Stomach (tissue), 9 donors: ENCODE results near the gene CASP8AP2. TPM values are rescaled to one million over a fixed set of nuclear protein-coding genes. Genes with fewer than 3 reads are reported as not detected.

Experiments used
- DNase-seq, 2 donors: peaks; one replicate each; pipeline versions ENCODE4 v3.0.0 to v3.0.0-alpha.2; 2013 to 2019
- H3K27ac ChIP-seq, 5 donors: fragments of 200-600 bp in 4 of 5; sonication (generic) in 4 of 5; one replicate each; pipeline ENCODE4 v1.5.1; 2013 to 2019; ENCODE audit warnings: mild to moderate bottlenecking in 1 of 5, moderate library complexity in 1 of 5
- H3K27me3 ChIP-seq, 3 donors: fragments of 200-600 bp; sonication (generic); one replicate each; pipeline ENCODE4 v1.5.1; 2017 to 2019; ENCODE audit warnings: mixed run types in 1 of 3
- H3K36me3 ChIP-seq, 4 donors: fragments of 200-600 bp; sonication (generic); 1 replicate in 3 of 4; 2 replicates in 1 of 4; pipeline ENCODE4 v1.5.1; 2016 to 2019
- H3K4me1 ChIP-seq, 4 donors: fragments of 200-600 bp; sonication (generic); one replicate each; pipeline ENCODE4 v1.5.1; 2016 to 2019
- H3K4me3 ChIP-seq, 4 donors: fragments of 200-600 bp; sonication (generic) in 3 of 4; one replicate each; pipeline ENCODE4 v1.5.1; 2016 to 2019; ENCODE audit warnings: mild to moderate bottlenecking in 1 of 4
- H3K9me3 ChIP-seq, 4 donors: fragments of 200-600 bp; sonication (generic); one replicate each; pipeline ENCODE4 v1.5.1; 2016 to 2019
- CTCF ChIP-seq, 7 experiments: fragments of 450-650 bp in 4 of 7; fragments of 200-600 bp in 3 of 7; sonication (generic) in 3 of 7; IDR thresholded peaks; one replicate each; pipeline ENCODE4 v1.5.1; 2016 to 2019; ENCODE audit warnings: antibody characterized with exemption in 7 of 7, control low read depth in 2 of 7, mild to moderate bottlenecking in 1 of 7
- EP300 ChIP-seq: sonication (generic); formaldehyde crosslinking; IDR thresholded peaks from one replicate; pipeline ENCODE4 v1.6.1; 2017; ENCODE audit warnings: antibody characterized with exemption
- POLR2A ChIP-seq, 4 donors: fragments of 450-650 bp; IDR thresholded peaks; one replicate each; pipeline ENCODE4 v1.6.1; 2016; ENCODE audit warnings: antibody characterized with exemption in 4 of 4, control low read depth in 2 of 4, mild to moderate bottlenecking in 1 of 4, moderate library complexity in 1 of 4
- POLR2AphosphoS5 ChIP-seq, 3 donors: sonication (generic); formaldehyde crosslinking; IDR thresholded peaks; one replicate each; pipeline ENCODE4 v1.6.1; 2016; ENCODE audit warnings: antibody characterized with exemption in 3 of 3
- WGBS, 5 donors: extraction: QIAGEN DNeasy Blood & Tissue Kit in 3 of 5; methylation state at CpG; one replicate each; pipeline versions ENCODE4 v1.1.5 to v1.1.7; 2013 to 2018; 5-methylcytosine and 5-hydroxymethylcytosine counted together
- intact Hi-C: fragments of 100-400 bp; cut with DNase I; formaldehyde crosslinking; loops from one replicate; pipeline ENCODE4 v1.15.1; 2023; ENCODE audit warnings: low total_unique reads
- polyA plus RNA-seq, 3 donors: library from polyadenylated mRNA; stranded (reverse); fragments of 200-250 nt; gene quantifications; one replicate each; pipeline ENCODE4 v1.2.3, GENCODE V29; 2013
- total RNA-seq, 5 donors: library from RNA; depleted of rRNA; stranded (reverse); fragments of >200 nt; gene quantifications; one replicate each; pipeline versions ENCODE4 v1.1.0 to v1.2.3, GENCODE V29; 2014 to 2016
- donor health status: healthy with polysubstance abuse.
- donor health status: Bipolar disorder and iron deficiency.
- donor health status: healthy.

CASP8AP2 gene
- total and polyA plus RNA-seq, 8 donors = 3.1 to 35.3 (median 9.4) TPM

GRCh38 chr6:89790403-89790802 lies 39.3 kb upstream of the CASP8AP2 start:
- Histone ChIP-seq H3K27me3 (no peaks in the 10 kb centered on the region), H3K27ac (no peak overlapping the region), H3K4me3 (no peak overlapping the region), H3K9me3 (no peaks in the 10 kb centered on the region), H3K4me1 (peaks cover 0 to 7% (median 0%) of the 10 kb centered on the region in 4 donors), H3K36me3 (peaks cover 27 to 99% (median 98%) of the 10 kb centered on the region in 4 donors)
- TF ChIP-seq CTCF (IDR thresholded peaks at IDR 0.05) (no peak), POLR2AphosphoS5 (IDR thresholded peaks at IDR 0.05) (no peak), POLR2A (IDR thresholded peaks at IDR 0.05) (no peak), EP300 (no peak)
- intact Hi-C loops = no loop called here
- DNase-seq = no peak
- 96 to 100% (median 98%) methylated on average over 2 of the region's 2 CpGs for WGBS, 5 donors

- TF ChIP-seq CTCF (IDR thresholded peaks at IDR 0.05) (peak in 1 of 7 experiments; percentile 28), POLR2A (IDR thresholded peaks at IDR 0.05) (no peak)
- peak in 1 of 2 donors; percentile 59 for DNase-seq
- 46 to 87% (median 48%) methylated on average over 2 of the region's 2 CpGs for WGBS, 5 donors
Observed at GRCh38 chr6:89792881-89793280, 36.8 kb upstream of the CASP8AP2 start.

GRCh38 chr6:89793586-89793985 lies 36.1 kb upstream of the CASP8AP2 start:
- peaks cover 0 to 3% (median 0%) of the 10 kb centered on the region in 4 donors for H3K4me1 ChIP-seq
- H3K36me3 ChIP-seq = peaks cover 21 to 83% (median 77%) of the 10 kb centered on the region in 4 donors
- no peak overlapping the region for H3K27ac ChIP-seq
- no peaks in the 10 kb centered on the region for H3K9me3 ChIP-seq
- no peak overlapping the region for H3K4me3 ChIP-seq
- DNase-seq = no peak
- intact Hi-C loops = no loop called here
- H3K27me3 ChIP-seq = no peaks in the 10 kb centered on the region
- TF ChIP-seq POLR2A (IDR thresholded peaks at IDR 0.05) (no peak), CTCF (IDR thresholded peaks at IDR 0.05) (no peak), EP300 (no peak), POLR2AphosphoS5 (IDR thresholded peaks at IDR 0.05) (no peak)
- 73 to 88% (median 82%) methylated on average over 3 of the region's 3 CpGs for WGBS, 5 donors

More at GRCh38 chr6:89792881-89793280, 36.8 kb upstream of the CASP8AP2 start:
- Histone ChIP-seq H3K9me3 (no peaks in the 10 kb centered on the region), H3K4me3 (no peak overlapping the region), H3K36me3 (peaks cover 21 to 88% (median 82%) of the 10 kb centered on the region in 4 donors), H3K27me3 (no peaks in the 10 kb centered on the region), H3K4me1 (peaks cover 0 to 5% (median 0%) of the 10 kb centered on the region in 4 donors), H3K27ac (no peak overlapping the region)
- intact Hi-C loops = no loop called here

GRCh38 chr6:89794324-89794723 lies 35.4 kb upstream of the CASP8AP2 start:
- Histone ChIP-seq H3K4me3 (no peak overlapping the region), H3K4me1 (peaks cover 0 to 3% (median 0%) of the 10 kb centered on the region in 4 donors), H3K27me3 (no peaks in the 10 kb centered on the region), H3K27ac (no peak overlapping the region), H3K36me3 (peaks cover 27 to 82% (median 76%) of the 10 kb centered on the region in 4 donors), H3K9me3 (no peaks in the 10 kb centered on the region)
- 79 to 94% (median 88%) methylated on average over 6 of the region's 6 CpGs for WGBS, 5 donors
- no peak for TF ChIP-seq POLR2AphosphoS5 (IDR thresholded peaks at IDR 0.05)
- no peak for TF ChIP-seq POLR2A (IDR thresholded peaks at IDR 0.05)
- TF ChIP-seq EP300 = no peak
- no peak for TF ChIP-seq CTCF (IDR thresholded peaks at IDR 0.05)
- peak in 1 of 2 donors; percentile 9 for DNase-seq
- intact Hi-C loops = no loop called here
